Bronchial epithelial cell (primary cell): ENCODE measurements around the gene CHST11. TPM values are rescaled to one million over a fixed set of nuclear protein-coding genes. Genes with fewer than 3 reads are reported as not detected.
"Not testable (repeated sequence)": the region's sequence is repeated elsewhere in the genome, so short reads cannot be mapped to it uniquely, and the experiment has no call there.

Source experiments
- DNase-seq: peaks from one replicate; pipeline ENCODE4 v3.0.0-alpha.2; 2010; ENCODE audit warnings: low read depth
- FAIRE-seq: peaks from 2 replicates; lab custom pipeline; 2011; peaks lifted over from hg19 to GRCh38; lab: Jason Lieb, UNC
- H3K27me3 ChIP-seq: 2 replicates; pipeline ENCODE4 v1.5.1; 2011; ENCODE audit warnings: low read length; ENCODE audit not compliant: control insufficient read depth, insufficient read depth
- H3K36me3 ChIP-seq: 2 replicates; pipeline ENCODE4 v1.5.1; 2011; ENCODE audit warnings: low read length; ENCODE audit not compliant: control insufficient read depth, insufficient read depth
- H3K4me3 ChIP-seq: 2 replicates; pipeline ENCODE4 v1.5.1; 2011; ENCODE audit warnings: mild to moderate bottlenecking, low read depth, low read length, control low read depth
- total RNA-seq: library from RNA; depleted of rRNA; stranded (reverse); fragments of >200 nt; gene quantifications from 2 replicates; pipeline ENCODE4 v1.2.1, GENCODE V29; 2014
- TF ChIP-seq, protein P1 (sequence below): IDR thresholded peaks from 2 replicates; pipeline ENCODE4 v1.5.1; 2011; ENCODE audit warnings: mild to moderate bottlenecking, moderate library complexity, low read length, control low read depth, inconsistent platforms; ENCODE audit not compliant: insufficient read depth, severe bottlenecking

Gene CHST11
- total RNA-seq, 1 donor from 2014 or later: 7.9 TPM

DNA sequence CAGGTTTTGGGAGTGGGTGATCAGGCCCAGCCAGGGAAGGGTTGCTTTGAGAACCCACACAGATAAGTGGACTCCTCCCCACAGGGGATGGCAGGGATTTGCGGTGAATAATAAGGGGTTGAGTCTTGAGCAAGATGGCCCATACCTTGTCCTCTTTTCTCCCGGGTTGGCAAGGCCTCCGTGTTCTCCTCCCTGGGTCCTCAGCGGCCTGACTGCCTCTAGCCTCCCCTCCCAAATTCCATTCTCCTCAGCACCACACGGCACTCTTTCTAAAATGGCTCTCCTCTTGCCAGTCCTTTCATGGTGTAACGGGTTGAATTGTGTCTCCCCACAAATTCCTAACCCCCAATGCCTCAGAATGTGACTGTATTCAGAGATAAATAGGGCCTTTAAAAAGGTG is 70.0 kb downstream of the CHST11 start:
- DNase-seq: no peak
- no peaks in the 10 kb centered on the region for H3K27me3 ChIP-seq
- H3K4me3 ChIP-seq: no peak overlapping the region
- TF ChIP-seq, protein P1, sequence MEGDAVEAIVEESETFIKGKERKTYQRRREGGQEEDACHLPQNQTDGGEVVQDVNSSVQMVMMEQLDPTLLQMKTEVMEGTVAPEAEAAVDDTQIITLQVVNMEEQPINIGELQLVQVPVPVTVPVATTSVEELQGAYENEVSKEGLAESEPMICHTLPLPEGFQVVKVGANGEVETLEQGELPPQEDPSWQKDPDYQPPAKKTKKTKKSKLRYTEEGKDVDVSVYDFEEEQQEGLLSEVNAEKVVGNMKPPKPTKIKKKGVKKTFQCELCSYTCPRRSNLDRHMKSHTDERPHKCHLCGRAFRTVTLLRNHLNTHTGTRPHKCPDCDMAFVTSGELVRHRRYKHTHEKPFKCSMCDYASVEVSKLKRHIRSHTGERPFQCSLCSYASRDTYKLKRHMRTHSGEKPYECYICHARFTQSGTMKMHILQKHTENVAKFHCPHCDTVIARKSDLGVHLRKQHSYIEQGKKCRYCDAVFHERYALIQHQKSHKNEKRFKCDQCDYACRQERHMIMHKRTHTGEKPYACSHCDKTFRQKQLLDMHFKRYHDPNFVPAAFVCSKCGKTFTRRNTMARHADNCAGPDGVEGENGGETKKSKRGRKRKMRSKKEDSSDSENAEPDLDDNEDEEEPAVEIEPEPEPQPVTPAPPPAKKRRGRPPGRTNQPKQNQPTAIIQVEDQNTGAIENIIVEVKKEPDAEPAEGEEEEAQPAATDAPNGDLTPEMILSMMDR: no peak
- no peak for FAIRE-seq
- no peaks in the 10 kb centered on the region for H3K36me3 ChIP-seq

DNA sequence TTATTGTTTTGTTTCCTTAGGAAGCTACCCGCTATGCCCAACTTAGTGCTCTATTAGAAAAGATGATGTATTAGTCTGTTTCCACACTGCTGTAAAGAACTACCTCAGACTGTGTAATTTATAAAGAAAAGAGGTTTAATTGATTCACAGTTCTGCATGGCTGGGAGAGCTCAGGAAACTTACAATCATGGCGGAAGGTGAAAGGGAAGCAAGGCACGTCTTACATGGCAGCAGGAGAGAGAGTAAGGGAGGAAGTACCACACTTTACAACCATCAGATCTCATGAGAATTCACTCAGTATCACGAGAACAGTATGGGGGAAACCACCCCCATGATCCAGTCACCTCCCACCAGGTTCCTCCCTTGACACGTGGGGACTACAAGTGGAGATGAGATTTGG is 70.9 kb downstream of the CHST11 start:
- FAIRE-seq, DNase-seq, H3K27me3 ChIP-seq, H3K4me3 ChIP-seq, H3K36me3 ChIP-seq: not testable (repeated sequence)

DNA sequence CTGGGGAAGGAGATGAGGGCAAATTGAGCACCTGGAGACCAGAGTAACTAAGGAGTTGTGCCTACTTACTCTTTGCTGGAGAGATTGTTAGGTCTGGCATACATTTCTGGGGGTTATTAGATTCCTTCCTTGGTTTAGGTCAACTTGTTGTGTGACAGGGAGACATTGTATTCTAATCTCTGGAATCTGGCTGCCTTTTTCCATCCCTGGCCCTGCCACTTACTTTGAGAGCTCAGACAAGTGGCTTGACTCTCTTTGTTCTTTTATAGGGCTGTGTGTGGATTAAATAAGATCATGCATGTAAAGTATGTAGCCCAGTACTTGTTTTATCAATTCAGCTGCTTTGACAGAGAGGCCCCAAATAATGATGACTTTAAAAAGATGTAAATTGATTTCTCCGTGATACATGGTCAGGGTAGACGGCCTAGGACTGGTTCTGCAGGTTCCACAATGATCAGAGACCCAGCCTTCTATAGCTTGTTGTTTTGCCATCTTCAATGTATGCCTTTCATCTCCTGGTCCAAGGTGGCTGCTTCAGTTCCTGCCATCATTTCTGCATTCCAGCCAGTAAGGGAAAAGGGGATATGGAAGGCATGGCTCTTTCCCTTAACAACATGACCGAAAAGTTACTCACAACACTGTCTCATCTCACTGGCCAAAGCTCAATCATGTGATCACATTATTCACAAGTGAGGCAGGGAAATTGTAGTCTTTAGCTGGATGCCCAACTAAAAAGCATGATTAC is 72.6 kb downstream of the CHST11 start:
- DNase-seq (no peak), FAIRE-seq (no peak)
- no peak overlapping the region for H3K4me3 ChIP-seq
- H3K27me3 ChIP-seq: no peaks in the 10 kb centered on the region
- H3K36me3 ChIP-seq: no peaks in the 10 kb centered on the region
- TF ChIP-seq, protein P1: no peak

DNA sequence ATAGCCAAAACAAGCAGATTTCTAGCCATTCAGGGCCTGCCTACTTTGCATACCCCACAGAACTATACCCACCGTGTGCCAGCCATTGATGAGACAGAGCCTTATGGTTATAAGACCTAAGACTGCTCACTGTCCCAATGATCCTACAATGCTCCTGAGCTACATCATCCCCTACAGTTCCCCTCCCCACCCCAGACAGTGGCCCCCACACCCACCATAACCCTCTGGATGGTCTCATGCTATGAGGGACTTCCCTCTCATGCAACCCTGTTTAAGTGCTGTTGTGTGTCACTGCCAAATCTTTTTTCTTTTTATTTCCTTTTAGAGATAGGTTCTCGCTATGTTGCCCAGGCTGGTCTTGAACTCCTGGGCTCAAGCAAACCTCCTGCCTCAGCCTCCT is 75.9 kb downstream of the CHST11 start:
- Histone ChIP-seq H3K27me3 (no peaks in the 10 kb centered on the region), H3K36me3 (no peaks in the 10 kb centered on the region), H3K4me3 (no peak overlapping the region)
- TF ChIP-seq, protein P1: no peak
- FAIRE-seq: no peak
- DNase-seq: no peak

DNA sequence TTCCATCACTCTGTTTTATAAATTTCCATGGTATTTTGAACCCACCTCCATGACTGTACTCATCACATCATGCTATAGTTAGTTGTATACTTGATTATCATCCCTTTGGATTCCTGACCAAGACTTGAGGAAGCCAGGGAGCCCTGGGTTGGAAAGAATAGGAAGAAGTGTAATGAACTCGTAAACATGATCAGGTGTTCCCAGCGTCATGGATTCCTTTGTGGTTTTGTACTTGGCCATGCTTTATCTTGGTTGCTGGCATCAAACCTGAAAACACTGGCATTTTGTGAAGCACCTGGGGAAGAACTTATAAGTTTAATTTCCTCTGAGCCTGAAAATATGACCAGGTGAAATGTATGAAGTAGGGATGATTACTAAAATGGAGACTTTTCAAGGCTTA is 76.4 kb downstream of the CHST11 start:
- TF ChIP-seq, protein P1: no peak
- Histone ChIP-seq H3K27me3 (no peaks in the 10 kb centered on the region), H3K4me3 (no peak overlapping the region), H3K36me3 (no peaks in the 10 kb centered on the region)
- DNase-seq: no peak
- no peak for FAIRE-seq

DNA sequence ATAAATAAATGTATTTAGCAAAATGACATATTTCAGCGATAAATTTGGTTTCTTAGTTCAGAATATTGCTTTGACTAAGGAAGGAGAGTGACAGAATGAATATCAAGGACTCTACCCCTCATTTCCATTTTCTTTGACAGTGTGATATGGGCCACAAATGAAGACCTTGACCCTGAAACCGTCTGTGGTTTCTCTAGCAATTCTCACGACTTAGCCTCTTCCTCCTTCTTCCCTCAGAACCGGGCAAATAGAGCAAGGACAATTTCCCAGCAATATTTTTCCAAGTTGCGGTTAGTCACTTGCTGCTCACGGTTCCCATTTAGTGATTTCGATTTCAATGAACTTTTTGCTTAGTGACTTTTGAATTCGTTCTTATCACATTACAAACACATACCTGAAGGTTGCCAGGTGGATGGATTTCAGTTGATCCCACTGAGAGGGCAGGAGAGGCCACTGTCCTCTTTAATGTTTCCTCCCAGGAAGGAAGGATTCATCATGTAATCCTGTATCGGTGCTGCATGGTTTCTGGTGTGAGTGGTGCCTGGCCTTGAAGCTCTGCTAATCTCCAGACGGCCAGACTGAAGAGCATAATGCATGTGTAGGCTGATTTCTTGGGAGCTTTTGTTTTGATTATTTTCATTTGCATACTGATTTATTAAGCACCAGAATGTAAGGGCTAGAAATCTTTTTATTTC is 77.6 kb downstream of the CHST11 start:
- FAIRE-seq: no peak
- no peaks in the 10 kb centered on the region for H3K36me3 ChIP-seq
- no peak for DNase-seq
- no peak overlapping the region for H3K4me3 ChIP-seq
- no peaks in the 10 kb centered on the region for H3K27me3 ChIP-seq
- TF ChIP-seq, protein P1: no peak
